ENCODE data around the gene HSPH1. TPM values are rescaled to one million over a fixed set of nuclear protein-coding genes. Genes with fewer than 3 reads are reported as not detected.

HSPH1 gene
- total RNA-seq, 4 donors from 2014 or later, result 13.2 to 110 (median 25.9) TPM

DNA sequence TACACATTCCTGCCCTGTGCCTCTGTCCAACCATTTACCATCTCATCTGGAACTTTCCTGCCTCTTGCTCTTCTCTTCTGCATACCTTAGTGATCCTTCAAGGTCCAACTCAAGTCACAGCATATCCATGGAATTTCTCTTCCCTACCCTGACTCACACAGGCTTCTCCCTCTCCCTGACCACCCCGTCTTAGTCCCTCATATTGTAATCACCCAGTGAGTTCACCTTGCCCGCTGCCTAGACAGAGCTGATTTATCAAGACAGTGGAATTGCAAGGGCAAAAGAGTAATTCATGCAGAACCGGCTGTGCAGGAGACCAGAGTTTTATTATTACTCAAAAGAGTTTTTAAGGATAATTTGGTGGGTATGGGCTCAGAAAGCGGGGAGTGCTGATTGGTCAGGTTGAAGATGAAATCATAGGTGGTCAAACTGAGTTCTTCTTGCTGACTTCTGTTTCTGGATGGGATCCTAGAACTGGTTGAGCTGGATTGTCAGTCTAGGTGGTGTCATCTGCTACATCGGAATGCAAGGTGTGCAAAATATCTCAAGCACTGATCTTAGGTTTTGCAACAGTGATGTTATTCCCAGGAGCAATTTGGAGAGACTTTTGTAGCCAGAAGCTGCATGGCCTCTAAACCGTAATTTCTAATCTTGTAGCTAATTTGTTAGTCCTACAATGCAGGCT, 67.2 kb downstream of the HSPH1 start:
- TF ChIP-seq, protein P1, sequence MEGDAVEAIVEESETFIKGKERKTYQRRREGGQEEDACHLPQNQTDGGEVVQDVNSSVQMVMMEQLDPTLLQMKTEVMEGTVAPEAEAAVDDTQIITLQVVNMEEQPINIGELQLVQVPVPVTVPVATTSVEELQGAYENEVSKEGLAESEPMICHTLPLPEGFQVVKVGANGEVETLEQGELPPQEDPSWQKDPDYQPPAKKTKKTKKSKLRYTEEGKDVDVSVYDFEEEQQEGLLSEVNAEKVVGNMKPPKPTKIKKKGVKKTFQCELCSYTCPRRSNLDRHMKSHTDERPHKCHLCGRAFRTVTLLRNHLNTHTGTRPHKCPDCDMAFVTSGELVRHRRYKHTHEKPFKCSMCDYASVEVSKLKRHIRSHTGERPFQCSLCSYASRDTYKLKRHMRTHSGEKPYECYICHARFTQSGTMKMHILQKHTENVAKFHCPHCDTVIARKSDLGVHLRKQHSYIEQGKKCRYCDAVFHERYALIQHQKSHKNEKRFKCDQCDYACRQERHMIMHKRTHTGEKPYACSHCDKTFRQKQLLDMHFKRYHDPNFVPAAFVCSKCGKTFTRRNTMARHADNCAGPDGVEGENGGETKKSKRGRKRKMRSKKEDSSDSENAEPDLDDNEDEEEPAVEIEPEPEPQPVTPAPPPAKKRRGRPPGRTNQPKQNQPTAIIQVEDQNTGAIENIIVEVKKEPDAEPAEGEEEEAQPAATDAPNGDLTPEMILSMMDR (IDR thresholded peaks at IDR 0.05; ENCODE audit: low read depth), result no peak

DNA sequence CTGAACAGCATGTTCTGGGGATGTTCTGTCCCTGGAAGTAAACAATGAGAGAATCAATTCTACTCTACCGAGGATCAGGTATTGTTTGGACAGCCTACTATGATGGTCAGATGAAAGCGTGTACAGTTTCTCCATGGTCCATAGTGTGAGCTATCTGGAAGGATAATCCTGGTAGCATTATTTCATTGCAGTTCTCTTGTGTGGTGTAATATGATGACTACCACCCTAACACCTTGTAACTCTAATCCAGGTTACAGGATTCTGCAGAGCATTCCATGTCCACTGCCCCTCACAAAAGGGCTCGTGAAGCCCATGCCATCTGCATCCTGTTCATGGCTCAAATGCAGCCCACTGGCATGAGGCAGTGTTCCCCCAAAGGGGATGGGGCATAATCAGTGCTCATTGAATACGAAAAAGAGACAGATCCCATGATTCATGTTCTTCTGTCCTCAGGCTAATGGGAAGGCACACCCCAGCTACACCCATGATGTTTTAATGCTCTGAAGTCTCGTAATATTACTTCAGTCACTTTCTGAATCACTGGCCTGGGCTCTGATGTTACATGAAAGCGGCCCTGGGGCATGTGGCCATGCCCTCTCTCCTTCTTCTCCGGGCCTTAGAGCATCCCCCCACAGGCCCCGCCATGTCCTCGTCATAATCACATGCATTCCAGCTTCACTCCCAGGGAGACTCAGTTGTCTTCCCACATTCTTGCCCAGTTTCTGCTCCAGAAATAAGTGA, 68.4 kb downstream of the HSPH1 start:
- TF ChIP-seq, protein P1 (IDR thresholded peaks at IDR 0.05; ENCODE audit: low read depth), result no peak

DNA sequence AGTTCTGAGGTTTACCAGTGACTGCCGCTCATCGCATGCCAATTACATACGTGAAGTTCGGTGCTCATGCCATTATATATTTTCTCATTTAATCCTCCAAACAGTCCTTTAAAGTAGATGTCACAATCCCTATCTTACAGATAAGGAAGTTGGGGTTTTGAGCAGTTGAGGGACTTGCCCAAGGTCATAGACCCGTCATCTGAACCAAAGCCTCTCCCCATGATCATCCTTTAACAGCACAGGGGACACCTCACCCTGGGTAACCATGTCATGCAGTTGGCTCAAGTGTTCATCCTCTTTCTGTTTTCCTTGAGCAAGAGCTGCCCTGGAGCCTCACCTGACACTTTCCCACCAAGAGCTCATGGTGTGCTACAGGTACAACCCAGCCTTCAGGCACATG, 69.1 kb downstream of the HSPH1 start:
- TF ChIP-seq, protein P1 (IDR thresholded peaks at IDR 0.05; ENCODE audit: low read depth), result no peak

DNA sequence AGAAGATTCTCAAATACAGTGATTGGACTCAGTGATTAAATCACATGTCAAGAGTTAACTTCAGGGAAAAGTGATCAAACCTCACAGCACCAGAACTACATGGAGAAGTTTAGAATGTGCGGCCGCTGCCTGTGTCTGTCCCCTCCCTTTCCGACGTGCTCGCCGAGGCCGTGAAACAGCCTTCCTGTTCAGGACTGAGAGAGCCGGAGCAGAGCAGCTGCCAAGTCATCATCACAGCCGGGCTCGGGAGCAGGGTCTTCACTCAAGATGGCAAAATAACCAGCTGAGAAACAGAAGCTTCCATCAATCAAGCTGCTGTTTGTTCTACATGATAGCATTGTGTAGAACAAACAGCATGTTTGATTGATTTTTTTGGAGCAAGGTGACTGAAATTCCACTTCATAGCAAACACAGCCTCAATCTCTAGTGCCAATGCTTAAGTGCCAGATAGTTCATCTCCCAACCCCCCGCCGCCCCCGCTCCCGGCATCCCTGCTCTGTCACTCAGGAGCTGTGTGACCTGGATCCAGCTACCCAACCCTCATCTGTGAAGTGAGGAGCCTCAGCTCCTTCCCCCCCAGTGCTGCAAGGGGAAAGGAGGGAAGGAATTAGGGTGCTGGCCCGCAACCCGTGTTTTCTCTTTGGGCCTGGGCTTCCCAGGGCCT, 70.6 kb downstream of the HSPH1 start:
- TF ChIP-seq, protein P1 (IDR thresholded peaks at IDR 0.05; ENCODE audit: low read depth), result no peak

DNA sequence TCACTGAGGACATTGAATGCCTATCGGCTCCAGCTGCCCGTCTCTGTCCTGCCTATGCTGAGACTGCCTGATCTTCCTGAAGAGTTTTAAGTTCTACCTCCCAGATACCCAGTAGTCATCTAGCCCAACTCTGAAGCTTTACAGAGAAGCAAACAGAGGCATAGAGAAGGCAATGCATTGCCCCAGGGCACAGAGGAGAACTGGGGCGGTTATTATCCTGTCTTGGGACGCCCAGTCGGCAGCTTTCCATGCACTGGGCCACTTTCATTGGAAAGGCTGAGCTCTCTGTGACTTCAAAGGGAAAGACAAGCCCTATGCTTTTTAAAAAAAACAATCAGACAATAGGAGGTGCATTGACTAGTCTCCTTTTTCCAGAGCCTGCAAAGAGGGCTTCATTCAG, 71.6 kb downstream of the HSPH1 start:
- TF ChIP-seq, protein P1 (IDR thresholded peaks at IDR 0.05; ENCODE audit: low read depth), result no peak

DNA sequence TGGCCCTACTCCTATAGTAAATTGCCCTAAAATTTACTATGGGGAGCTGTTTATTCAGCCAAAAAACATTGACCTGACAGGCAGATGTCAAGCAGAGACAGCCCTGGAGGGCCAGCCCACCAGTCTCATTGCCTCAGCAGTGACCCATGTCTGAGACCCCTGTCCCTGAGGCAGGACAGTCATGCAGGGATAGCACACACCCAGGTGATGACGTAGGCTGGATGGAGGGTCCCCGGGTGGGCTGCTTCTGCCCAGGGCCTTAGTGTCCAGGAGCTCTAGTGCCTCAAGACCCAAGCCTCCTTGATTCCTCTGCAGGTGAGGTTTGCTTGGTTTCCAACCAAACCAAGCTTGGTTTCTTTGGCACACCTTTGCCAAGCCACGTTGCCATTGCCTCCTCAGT, 72.1 kb downstream of the HSPH1 start:
- TF ChIP-seq, protein P1 (IDR thresholded peaks at IDR 0.05; ENCODE audit: low read depth), result no peak

DNA sequence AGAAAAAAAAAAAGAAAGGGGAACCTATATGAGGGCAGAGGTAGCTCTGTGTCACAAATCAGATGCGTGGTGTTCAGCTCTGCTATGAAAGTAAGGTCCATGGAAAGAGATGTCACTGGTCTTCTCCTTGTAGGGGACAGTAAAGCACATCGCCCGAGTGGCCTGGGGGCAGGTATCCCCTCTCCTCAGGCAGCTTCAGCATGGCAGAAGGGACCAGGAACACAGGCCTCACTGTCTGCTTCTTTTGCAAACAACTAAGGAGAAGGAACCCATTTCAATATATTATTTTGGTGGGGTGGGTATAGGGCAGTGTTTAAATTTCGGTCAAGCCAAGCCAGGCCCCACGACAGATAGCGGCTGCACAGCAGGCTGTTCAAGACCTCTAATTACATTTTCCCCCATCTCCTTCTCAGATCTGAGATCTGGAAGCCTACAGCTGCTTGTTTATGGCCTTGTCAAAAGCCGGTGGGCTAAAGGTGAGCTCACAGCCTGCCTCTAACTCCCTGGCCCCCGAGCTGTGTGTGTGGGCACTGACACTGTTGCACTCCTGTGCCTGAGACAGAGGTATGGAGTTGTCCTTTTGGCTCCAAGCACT, 72.8 kb downstream of the HSPH1 start:
- TF ChIP-seq, protein P1 (IDR thresholded peaks at IDR 0.05; ENCODE audit: low read depth), result no peak

Measured in subcutaneous adipose tissue (tissue), 4 donors.